GM20000 (cell line): Measurements from ENCODE around the gene ZNF345.

Source experiments
- DNase-seq: peaks from one replicate; pipeline ENCODE4 v3.0.0; 2012; ENCODE audit warnings: low spot score
- CTCF ChIP-seq: IDR thresholded peaks from 2 replicates; pipeline ENCODE4 v1.5.1; 2012; ENCODE audit warnings: mild to moderate bottlenecking, control low read depth; ENCODE audit errors: extremely low read depth, missing control alignments

Gene ZNF345

DNA sequence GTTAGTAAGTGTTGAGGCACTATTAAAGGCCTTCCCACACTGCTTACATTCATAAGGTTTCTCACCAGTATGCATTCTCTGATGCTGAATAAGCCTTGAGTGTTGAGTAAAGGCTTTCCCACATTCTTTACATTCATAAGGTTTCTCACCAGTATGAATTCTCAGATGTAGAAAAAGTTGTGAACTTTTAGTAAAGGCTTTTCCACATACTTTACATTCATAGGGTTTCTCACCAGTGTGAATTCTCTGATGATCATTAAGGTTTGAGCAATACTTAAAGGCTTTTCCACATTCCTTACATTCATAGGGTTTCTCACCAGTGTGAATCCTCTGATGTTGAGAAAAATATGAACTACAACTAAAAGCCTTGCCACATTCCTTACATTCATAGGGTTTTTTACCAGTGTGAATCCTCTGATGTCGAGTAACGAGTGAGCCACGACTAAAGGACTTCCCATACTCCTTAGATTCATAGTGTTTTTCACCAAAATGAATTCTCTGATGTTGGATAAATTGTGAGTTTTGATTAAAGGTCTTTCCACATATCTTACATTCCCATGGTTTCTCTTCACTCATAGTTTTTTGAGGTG lies 41.2 kb downstream of the ZNF345 start:
- no peak for TF ChIP-seq CTCF
- DNase-seq, result no peak

DNA sequence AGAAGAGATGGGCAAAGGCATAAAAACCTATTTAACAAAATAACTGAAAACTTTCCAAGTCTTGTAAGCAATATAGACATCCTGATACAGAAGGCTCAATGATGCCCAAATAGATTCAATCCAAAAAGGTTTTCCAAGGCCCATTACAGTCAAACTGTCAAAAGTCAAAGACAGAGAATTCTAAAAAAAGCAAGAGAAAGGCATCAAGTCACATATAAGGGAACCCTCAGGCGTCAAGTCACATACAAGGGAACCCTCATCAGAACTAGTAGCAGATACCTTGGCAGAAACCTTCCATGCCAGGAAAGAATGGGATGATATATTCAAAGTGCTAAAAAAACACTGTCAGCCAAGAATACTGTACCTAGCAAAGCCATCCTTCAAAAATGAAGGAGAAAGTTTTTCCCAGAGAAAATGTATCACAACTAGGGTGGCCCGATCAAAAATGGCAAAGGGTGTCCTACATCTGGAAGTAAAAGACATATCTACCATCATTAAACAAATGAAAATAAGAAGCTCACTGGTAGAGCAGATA lies 44.2 kb downstream of the ZNF345 start:
- no peak for DNase-seq
- TF ChIP-seq CTCF, result no peak

DNA sequence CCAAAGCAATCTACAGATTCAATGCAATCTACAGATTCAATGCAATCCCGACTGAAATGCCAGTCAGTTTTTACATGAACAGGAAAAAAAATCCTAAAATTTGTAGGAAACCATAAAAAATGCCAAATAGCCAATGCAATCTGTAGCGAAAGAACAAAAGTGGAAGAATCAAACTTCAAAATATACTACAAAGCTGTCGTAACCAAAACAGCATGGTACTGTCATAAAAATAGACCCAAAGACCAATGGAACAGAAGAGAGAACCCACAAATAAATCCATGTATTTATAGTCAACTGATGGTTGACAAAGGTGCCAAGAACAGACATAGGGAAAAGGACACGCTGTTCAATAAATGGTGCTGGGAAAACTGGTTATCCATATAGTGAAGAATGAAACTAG lies 47.7 kb downstream of the ZNF345 start:
- no peak for TF ChIP-seq CTCF
- no peak for DNase-seq

DNA sequence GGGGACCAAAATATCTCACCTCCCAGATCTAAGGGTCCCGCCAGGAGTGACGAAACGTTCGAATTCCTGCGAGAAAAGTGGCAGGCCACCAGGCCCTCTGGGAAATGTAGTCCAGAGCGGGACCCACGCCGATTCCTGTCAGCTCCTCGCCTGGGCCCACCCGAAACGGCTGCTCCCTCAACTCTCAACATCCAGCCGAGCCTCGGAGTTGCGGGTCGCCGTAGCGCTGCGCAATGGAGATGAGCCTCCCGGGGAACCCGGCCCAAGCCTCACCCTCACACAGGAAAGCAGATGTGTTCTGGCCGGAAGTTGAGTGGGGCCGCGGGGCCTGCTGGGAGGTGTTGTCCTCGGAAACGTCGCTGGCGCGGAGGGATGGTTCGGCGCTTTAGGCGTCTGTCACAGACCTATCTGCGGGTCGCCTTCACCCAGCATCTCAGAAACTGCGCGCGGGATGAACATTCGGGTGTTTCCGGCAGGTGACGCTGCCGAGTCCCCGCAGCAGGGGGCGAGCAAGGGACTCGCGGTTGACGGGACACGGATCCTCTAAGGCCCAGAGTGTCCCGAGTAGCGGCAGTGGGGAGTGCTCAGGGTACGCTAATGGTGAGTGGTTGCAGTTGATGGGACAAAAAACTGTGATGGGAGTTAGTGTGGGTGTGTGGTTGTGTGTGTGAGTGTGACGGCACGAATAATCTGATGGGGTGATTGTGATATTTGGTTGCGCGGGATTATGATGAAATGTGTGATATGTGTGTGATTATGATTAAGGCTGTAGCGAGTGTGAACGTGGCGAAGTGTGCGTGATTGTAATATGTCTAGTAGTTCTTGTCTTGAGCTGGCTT lies 65.5 kb downstream of the ZNF345 start, which contains the start of the genes ZNF568 and ZNF829:
TSS of gene ZNF568 (plus strand) at position 341 of the 839 bp plus-strand sequence. CDS start 6,439 bp downstream, outside the sequence.
TSS of gene ZNF829 (minus strand) at position 300 of the 839 bp plus-strand sequence. CDS start 1,124 bp downstream, outside the sequence.
- peak; percentile 83 for DNase-seq
- TF ChIP-seq CTCF, result peak; percentile 59

GRCh38 chr19:36916991-36917390 lies 66.3 kb downstream of the ZNF345 start:
- no peak for DNase-seq
- no peak for TF ChIP-seq CTCF

- no peak for TF ChIP-seq CTCF
- DNase-seq, result no peak
These were observed 67.4 kb downstream of the ZNF345 start for GRCh38 chr19:36918090-36918489.
